WTC11 (cell line): ENCODE results near the gene FKBP4.

Experiments used
- ATF3 ChIP-seq: sonication (generic); formaldehyde crosslinking; conservative IDR thresholded peaks from 2 replicates; pipeline ENCODE4 v1.8.1; 2022; ENCODE audit warnings: mild to moderate bottlenecking, missing genetic modification reagents
- ATF6 ChIP-seq: sonication (generic); formaldehyde crosslinking; IDR thresholded peaks from 2 replicates; pipeline ENCODE4 v1.8.1; 2023; ENCODE audit warnings: mild to moderate bottlenecking, missing genetic modification reagents
- CTCF ChIP-seq: fragments of 200-600 bp; IDR thresholded peaks from 2 replicates; pipeline ENCODE4 v1.8.0; 2022; ENCODE audit warnings: antibody characterized with exemption
- E2F4 ChIP-seq: sonication (generic); formaldehyde crosslinking; IDR thresholded peaks from 2 replicates; pipeline ENCODE4 v1.8.1; 2022; ENCODE audit warnings: low read depth, mild to moderate bottlenecking, moderate library complexity, missing genetic modification reagents, borderline replicate concordance
- FOXP1 ChIP-seq: sonication (generic); formaldehyde crosslinking; IDR thresholded peaks from 2 replicates; pipeline ENCODE4 v1.8.0; 2022; ENCODE audit warnings: missing genetic modification reagents, mild to moderate bottlenecking, moderate library complexity, borderline replicate concordance
- JAZF1 ChIP-seq: fragments of 250-450 bp; sonication (Bioruptor Pico); IDR thresholded peaks from 2 replicates; pipeline ENCODE4 v1.9.0; 2021; ENCODE audit warnings: moderate library complexity, mild to moderate bottlenecking, inconsistent platforms
- PRDM15 ChIP-seq: sonication (generic); formaldehyde crosslinking; IDR thresholded peaks from 2 replicates; pipeline ENCODE4 v1.8.0; 2022; ENCODE audit warnings: missing genetic modification reagents
- PREB ChIP-seq: sonication (generic); formaldehyde crosslinking; IDR thresholded peaks from 2 replicates; pipeline ENCODE4 v1.8.1; 2022; ENCODE audit warnings: mild to moderate bottlenecking, missing genetic modification reagents, moderate library complexity, borderline replicate concordance
- SMAD4 ChIP-seq: sonication (generic); formaldehyde crosslinking; IDR thresholded peaks from 2 replicates; pipeline ENCODE4 v1.8.0; 2022; ENCODE audit warnings: mild to moderate bottlenecking, missing genetic modification reagents
- ZNF512 ChIP-seq: sonication (generic); formaldehyde crosslinking; IDR thresholded peaks from 2 replicates; pipeline ENCODE4 v1.8.1; 2022; ENCODE audit warnings: missing genetic modification reagents, borderline replicate concordance

GRCh38 chr12:2823483-2823882, 28.7 kb downstream of the FKBP4 start:
- TF ChIP-seq CTCF (no peak), ATF6 (CRISPR knock-in tag) (no peak), PRDM15 (CRISPR knock-in tag) (no peak), FOXP1 (no peak), E2F4 (CRISPR knock-in tag) (no peak), JAZF1 (CRISPR knock-in tag) (no peak), SMAD4 (CRISPR knock-in tag) (no peak), ATF3 (no peak), PREB (no peak), ZNF512 (CRISPR knock-in tag) (no peak)
